A673 (cell line): ENCODE results near the gene CNRIP1. TPM values are rescaled to one million over a fixed set of nuclear protein-coding genes. Genes with fewer than 3 reads are reported as not detected.

Experiments used
- BruUV-seq: library from RNA; stranded (reverse); fragments of 400-500 nt; replicated peaks from 2 replicates; lab custom pipeline; 2021; lab: Mats Ljungman, UMichigan
- CTCF ChIA-PET: fragments of 300-600 bp; sonication (Branson Sonifier 250); formaldehyde crosslinking; loops from one replicate; lab custom pipeline; 2022; ENCODE audit warnings: antibody characterized with exemption; lab: Charles Lee
- POLR2A ChIA-PET: fragments of 300-600 bp; sonication (Branson Sonifier 250); formaldehyde crosslinking; loops from one replicate; lab custom pipeline; 2022; ENCODE audit warnings: antibody characterized with exemption; ENCODE audit not compliant: low non-redundant PET; lab: Charles Lee
- DNase-seq: peaks from one replicate; pipeline ENCODE4 v3.0.0-alpha.2; 2015; ENCODE audit warnings: low spot score
- H3K27ac ChIP-seq: fragments of 200-600 bp; sonication (generic); 2 replicates; pipeline ENCODE4 v1.5.1; 2016; ENCODE audit warnings: mixed run types, low read depth, mild to moderate bottlenecking, mixed read lengths, antibody characterized with exemption, low read length; ENCODE audit not compliant: poor library complexity, severe bottlenecking
- H3K27me3 ChIP-seq: fragments of 200-600 bp; sonication (generic); replicated peaks from 2 replicates; pipeline ENCODE4 v1.6.1; 2017; ENCODE audit warnings: mixed run types, low read depth, mild to moderate bottlenecking, mixed read lengths, antibody characterized with exemption, low read length; ENCODE audit not compliant: insufficient read depth, poor library complexity
- H3K36me3 ChIP-seq: fragments of 200-600 bp; sonication (generic); 2 replicates; pipeline ENCODE4 v1.6.1; 2016; ENCODE audit warnings: mixed run types, mild to moderate bottlenecking, mixed read lengths, antibody characterized with exemption, low read length; ENCODE audit not compliant: insufficient read depth, poor library complexity, severe bottlenecking
- H3K4me1 ChIP-seq: fragments of 200-600 bp; sonication (generic); 2 replicates; pipeline ENCODE4 v1.6.1; 2017; ENCODE audit warnings: mixed run types, mild to moderate bottlenecking, mixed read lengths, antibody characterized with exemption, low read length; ENCODE audit not compliant: insufficient read depth, poor library complexity, severe bottlenecking
- H3K4me3 ChIP-seq: fragments of 200-600 bp; sonication (generic); 2 replicates; pipeline ENCODE4 v1.5.1; 2016; ENCODE audit warnings: low read depth, mixed run types, mild to moderate bottlenecking, mixed read lengths, low read length; ENCODE audit not compliant: poor library complexity, severe bottlenecking
- H3K9me3 ChIP-seq: fragments of 200-600 bp; sonication (generic); 2 replicates; pipeline ENCODE4 v1.6.1; 2016; ENCODE audit warnings: mixed run types, low read depth, mild to moderate bottlenecking, mixed read lengths, antibody characterized with exemption, low read length; ENCODE audit not compliant: poor library complexity, severe bottlenecking
- CTCF ChIP-seq: fragments of 300-800, 200-600 bp; sonication (generic); conservative IDR thresholded peaks from 2 replicates; pipeline ENCODE4 v1.5.1; 2017; ENCODE audit warnings: low read depth, mild to moderate bottlenecking, antibody characterized with exemption, low read length, moderate library complexity, mixed read lengths
- EZH2 ChIP-seq: fragments of 200-600 bp; sonication (generic); IDR thresholded peaks from 2 replicates; pipeline ENCODE4 v1.6.1; 2017; ENCODE audit warnings: borderline replicate concordance, low read depth, mild to moderate bottlenecking, mixed read lengths, antibody characterized with exemption, low read length; ENCODE audit not compliant: poor library complexity, severe bottlenecking
- intact Hi-C: fragments of 100-400 bp; cut with micrococcal nuclease; formaldehyde crosslinking; loops from one replicate; pipeline ENCODE4 v1.10.0; 2022; ENCODE audit not compliant: unreplicated experiment
- total RNA-seq: library from RNA; stranded (reverse); gene quantifications from 2 replicates; pipeline ENCODE4 v1.2.3, GENCODE V29; 2021

CNRIP1 gene
- total RNA-seq, 1 experiment from 2014 or later: 18.4 TPM

- TF ChIP-seq CTCF (no peak), EZH2 (no peak)
- no peak overlapping the region for H3K4me3 ChIP-seq
- ChIA-PET POLR2A (no interaction called here), CTCF (interaction anchor here (1.3 kb wide), 1 partner anchor 74 kb away, joined by 3 read pairs; no protein-coding TSS in a partner anchor)
- no TSS peak for BruUV-seq
- no peaks in the 10 kb centered on the region for H3K27me3 ChIP-seq
- no peaks in the 10 kb centered on the region for H3K4me1 ChIP-seq
- H3K9me3 ChIP-seq: no peaks in the 10 kb centered on the region
- H3K27ac ChIP-seq: no peak overlapping the region
- intact Hi-C loops: no loop called here
- H3K36me3 ChIP-seq: no peaks in the 10 kb centered on the region
- no peak for DNase-seq
Measured at GRCh38 chr2:68367953-68368653, 48.4 kb upstream of the CNRIP1 start.

- TF ChIP-seq EZH2 (no peak), CTCF (no peak)
- Histone ChIP-seq H3K4me3 (no peak overlapping the region), H3K27ac (no peak overlapping the region), H3K9me3 (no peaks in the 10 kb centered on the region), H3K27me3 (no peaks in the 10 kb centered on the region), H3K4me1 (no peaks in the 10 kb centered on the region), H3K36me3 (no peaks in the 10 kb centered on the region)
- intact Hi-C loops: no loop called here
- ChIA-PET CTCF (no interaction called here), POLR2A (no interaction called here)
- no peak for DNase-seq
- no TSS peak for BruUV-seq
Measured at GRCh38 chr2:68366083-68366560, 46.4 kb upstream of the CNRIP1 start.

- no peak for TF ChIP-seq EZH2
- TF ChIP-seq CTCF: no peak
- H3K4me3 ChIP-seq: no peak within 1 kb of the TSS
- BruUV-seq: no TSS peak
- H3K27ac ChIP-seq: no peak within 1 kb of the TSS
- ChIA-PET POLR2A (no interaction called here), CTCF (no interaction called here)
- H3K9me3 ChIP-seq: no peaks in the 10 kb centered on the region
- H3K4me1 ChIP-seq: no peaks in the 10 kb centered on the region
- H3K27me3 ChIP-seq: no peaks in the 10 kb centered on the region
- no peaks in the 10 kb centered on the region for H3K36me3 ChIP-seq
- intact Hi-C loops: no loop called here
- DNase-seq: no peak
Measured at GRCh38 chr2:68365087-68365486, 45.3 kb upstream of the CNRIP1 start, which contains the start of gene PLEK. Gene PLEK (plus strand): TSS chr2:68365282. CDS start chr2:68365352, 70 bp downstream.
